Testis (tissue), 3 donors: ENCODE data around the gene SLC16A9. TPM values are rescaled to one million over a fixed set of nuclear protein-coding genes. Genes with fewer than 3 reads are reported as not detected.

Experiments
- DNase-seq: peaks from one replicate; pipeline ENCODE4 v3.0.0-alpha.2; 2019
- H3K27ac ChIP-seq, 2 donors: fragments of 200-600 bp; sonication (generic); one replicate each; pipeline ENCODE4 v1.5.1; 2019
- H3K27me3 ChIP-seq: fragments of 200-600 bp; sonication (generic); one replicate; pipeline ENCODE4 v1.5.1; 2019
- H3K36me3 ChIP-seq: fragments of 200-600 bp; sonication (generic); one replicate; pipeline ENCODE4 v1.5.1; 2017; ENCODE audit warnings: low read depth; ENCODE audit errors: missing control alignments
- H3K4me1 ChIP-seq: fragments of 200-600 bp; sonication (generic); one replicate; pipeline ENCODE4 v1.5.1; 2019
- H3K4me3 ChIP-seq, 2 donors: fragments of 200-600 bp; sonication (generic); one replicate each; pipeline ENCODE4 v1.5.1; 2017 to 2019
- H3K9me3 ChIP-seq: fragments of 200-600 bp; sonication (generic); one replicate; pipeline ENCODE4 v1.5.1; 2017
- CTCF ChIP-seq, 3 experiments: fragments of 450-650 bp in 2 of 3; fragments of 200-600 bp in 1 of 3; sonication (generic) in 1 of 3; IDR thresholded peaks; one replicate each; pipeline ENCODE4 v1.5.1; 2016 to 2019; ENCODE audit warnings: antibody characterized with exemption in 3 of 3, mild to moderate bottlenecking in 2 of 3, moderate library complexity in 1 of 3
- POLR2A ChIP-seq: fragments of 450-650 bp; IDR thresholded peaks from one replicate; pipeline ENCODE4 v1.6.1; 2017; ENCODE audit warnings: antibody characterized with exemption, mild to moderate bottlenecking, moderate library complexity
- WGBS, 2 donors: methylation state at CpG; one replicate each; pipeline ENCODE4 v1.1.5; 2018; 5-methylcytosine and 5-hydroxymethylcytosine counted together
- intact Hi-C: fragments of 100-400 bp; cut with DNase I; formaldehyde crosslinking; loops from one replicate; pipeline ENCODE4 v1.15.1; 2023; ENCODE audit warnings: low total_unique reads
- polyA plus RNA-seq: library from polyadenylated mRNA; stranded (reverse); fragments of 350-450 nt; fragmentation: Illumina TruSeq; extraction: RNeasy Lipid Tissue Mini Kit (QIAGEN cat#74804); gene quantifications from one replicate; pipeline ENCODE4 v1.2.3, GENCODE V29; 2014; ENCODE audit warnings: low read depth, low replicate concordance; ENCODE audit not compliant: insufficient read depth
- total RNA-seq, 2 donors: library from RNA; depleted of rRNA; stranded (reverse); fragments of >200 nt; gene quantifications; one replicate each; pipeline ENCODE4 v1.2.3, GENCODE V29; 2016

SLC16A9 gene
- total and polyA plus RNA-seq, 3 donors from 2014 or later: 3.8 to 9.8 (median 4.0) TPM

GRCh38 chr10:59713196-59713821 is 3.7 kb upstream of the SLC16A9 start:
- H3K36me3 ChIP-seq: no peaks in the 10 kb centered on the region
- TF ChIP-seq CTCF (IDR thresholded peaks at IDR 0.05) (no peak), POLR2A (no peak)
- intact Hi-C loops: no loop called here
- H3K27me3 ChIP-seq: no peaks in the 10 kb centered on the region
- no peak for DNase-seq
- no peak overlapping the region for H3K4me3 ChIP-seq
- H3K27ac ChIP-seq: no peak overlapping the region
- H3K9me3 ChIP-seq: no peaks in the 10 kb centered on the region
- no peaks in the 10 kb centered on the region for H3K4me1 ChIP-seq
- WGBS, 2 donors: 83 to 96% methylated on average over 7 of the region's 7 CpGs

- H3K27me3 ChIP-seq: no peaks in the 10 kb centered on the region
- H3K27ac ChIP-seq: no peak overlapping the region
- no peak for TF ChIP-seq POLR2A
- no peak for TF ChIP-seq CTCF (IDR thresholded peaks at IDR 0.05)
- no peak overlapping the region for H3K4me3 ChIP-seq
- no peaks in the 10 kb centered on the region for H3K4me1 ChIP-seq
- no peak for DNase-seq
- H3K9me3 ChIP-seq: no peaks in the 10 kb centered on the region
- intact Hi-C loops: no loop called here
- 59 to 62% methylated on average over 3 of the region's 3 CpGs for WGBS, 2 donors
- H3K36me3 ChIP-seq: no peaks in the 10 kb centered on the region
Measured at GRCh38 chr10:59711871-59712494, 2.3 kb upstream of the SLC16A9 start.

GRCh38 chr10:59708816-59709394 is 745 bp downstream of the SLC16A9 start:
- TF ChIP-seq POLR2A (no peak), CTCF (IDR thresholded peaks at IDR 0.05) (no peak)
- Histone ChIP-seq H3K4me3 (peak overlapping the region; percentile 67 to 72), H3K4me1 (no peaks in the 10 kb centered on the region), H3K27ac (peak overlapping the region; percentile 55 to 71), H3K27me3 (no peaks in the 10 kb centered on the region), H3K36me3 (no peaks in the 10 kb centered on the region), H3K9me3 (no peaks in the 10 kb centered on the region)
- intact Hi-C loops: no loop called here
- 0 to 1% methylated on average over 10 to 42 of the region's 42 CpGs for WGBS, 2 donors
- peak; percentile 45 for DNase-seq

- intact Hi-C loops: no loop called here
- no peaks in the 10 kb centered on the region for H3K36me3 ChIP-seq
- WGBS, 2 donors: 91 to 95% methylated on average over 8 of the region's 8 CpGs
- no peak overlapping the region for H3K27ac ChIP-seq
- no peaks in the 10 kb centered on the region for H3K27me3 ChIP-seq
- no peaks in the 10 kb centered on the region for H3K4me1 ChIP-seq
- DNase-seq: no peak
- H3K9me3 ChIP-seq: no peaks in the 10 kb centered on the region
- TF ChIP-seq CTCF (IDR thresholded peaks at IDR 0.05): no peak
- no peak for TF ChIP-seq POLR2A
- no peak overlapping the region for H3K4me3 ChIP-seq
Measured at GRCh38 chr10:59706851-59707797, 2.5 kb downstream of the SLC16A9 start.
